CD4-positive, alpha-beta T cell treated with Interleukin-6 for 4 hours (primary cell): Measurements from ENCODE around the gene ABCC2.

Source experiments
- DNase-seq: peaks from one replicate; pipeline ENCODE4 v3.0.0-alpha.2; 2020; ENCODE audit warnings: mixed read lengths

Gene ABCC2

GRCh38 chr10:99775850-99776249 lies 6.6 kb upstream of the ABCC2 start:
- DNase-seq: no peak

DNA sequence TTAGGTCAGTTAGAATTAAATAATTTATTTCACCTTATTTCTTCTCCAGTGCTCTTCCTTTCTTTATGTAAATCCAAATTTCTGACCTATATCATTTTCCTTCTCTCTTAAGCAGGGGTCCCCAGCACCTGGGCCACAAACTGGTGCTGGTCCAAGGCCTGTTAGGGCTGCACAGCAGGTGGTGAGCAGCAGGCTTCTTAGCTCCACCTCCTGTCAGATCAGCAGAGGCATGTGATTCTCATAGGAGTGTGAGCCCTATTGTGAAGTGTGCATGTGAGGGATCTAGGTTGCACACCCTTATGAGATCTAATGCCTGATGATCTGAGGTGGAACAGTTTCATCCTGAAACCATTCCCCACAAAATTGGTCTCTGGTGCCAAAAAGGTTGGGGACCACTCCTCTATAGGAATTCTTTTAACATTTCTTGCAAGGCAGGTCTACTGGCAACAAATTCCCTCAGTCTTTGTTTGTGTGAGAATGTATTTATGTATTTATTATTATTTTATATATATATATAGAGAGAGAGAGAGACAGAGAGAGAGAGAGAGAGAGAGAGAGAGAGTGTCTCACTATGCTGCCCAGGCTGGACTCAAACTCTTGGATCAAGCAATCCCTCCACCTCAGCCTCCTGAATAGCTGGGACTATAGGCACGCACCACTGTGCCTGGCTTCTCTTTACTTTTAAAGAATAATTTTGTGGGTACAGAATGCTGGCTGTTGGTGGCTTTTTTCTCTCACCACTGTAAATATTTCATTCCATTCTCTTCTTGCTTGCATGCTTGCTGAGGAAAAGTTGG lies 4.3 kb upstream of the ABCC2 start:
- no peak for DNase-seq

DNA sequence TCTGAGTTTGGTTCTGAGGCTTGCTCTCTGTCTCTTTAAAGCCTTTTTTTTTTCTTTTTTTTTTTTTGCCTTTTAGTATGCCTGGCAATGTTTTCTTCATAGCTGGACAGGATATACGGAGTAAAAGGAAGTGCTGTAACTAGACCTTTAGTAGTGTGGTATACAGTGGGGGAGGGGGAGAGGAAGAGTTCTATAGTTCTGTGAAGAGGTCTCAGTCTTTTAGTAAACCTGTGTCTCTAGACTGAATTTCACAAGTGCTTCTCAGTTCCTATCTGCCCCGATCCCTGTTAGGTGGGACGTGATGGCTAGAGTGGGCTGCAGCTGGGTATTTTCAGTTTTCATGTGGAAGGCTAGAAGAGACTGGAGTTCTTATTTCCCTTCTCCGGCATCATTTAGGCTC lies 3.1 kb upstream of the ABCC2 start:
- DNase-seq: no peak

GRCh38 chr10:99781734-99782429 lies 558 bp upstream of the ABCC2 start:
- DNase-seq: no peak

GRCh38 chr10:99784016-99784726 lies 1.7 kb downstream of the ABCC2 start:
- no peak for DNase-seq

DNA sequence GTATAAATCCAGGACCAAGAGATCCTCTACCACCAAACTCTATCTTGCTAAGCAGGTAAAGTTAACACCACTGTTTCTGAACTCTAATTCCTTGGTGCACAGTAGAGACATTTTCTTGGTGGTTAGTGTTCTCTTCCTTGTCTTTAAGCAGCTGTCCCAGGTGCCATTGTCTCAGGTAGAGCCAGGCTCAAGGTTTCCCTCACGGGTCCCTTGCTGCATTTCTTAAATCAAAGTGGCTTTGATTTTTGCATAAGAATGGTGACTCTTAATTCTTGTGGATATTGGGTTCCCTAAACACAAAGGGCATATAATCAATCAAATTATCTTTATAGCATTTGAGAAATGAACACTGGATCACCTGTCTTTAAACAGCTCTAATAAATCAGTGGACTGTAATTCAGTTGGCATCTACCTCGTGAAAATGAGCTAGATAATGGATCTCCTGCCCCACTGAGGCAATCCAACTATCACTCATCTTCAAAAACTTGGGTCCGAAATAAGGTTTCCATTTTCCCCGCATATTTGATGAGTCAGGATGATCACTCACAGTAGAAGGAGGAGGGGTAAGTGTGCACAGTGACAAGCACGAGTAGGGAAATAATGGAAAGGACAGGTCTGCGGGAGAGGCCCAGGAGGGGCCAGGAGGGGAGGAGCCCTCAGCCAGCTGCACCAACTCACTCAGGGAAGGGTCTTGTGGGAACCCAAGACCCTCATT lies 2.4 kb downstream of the ABCC2 start:
- no peak for DNase-seq

DNA sequence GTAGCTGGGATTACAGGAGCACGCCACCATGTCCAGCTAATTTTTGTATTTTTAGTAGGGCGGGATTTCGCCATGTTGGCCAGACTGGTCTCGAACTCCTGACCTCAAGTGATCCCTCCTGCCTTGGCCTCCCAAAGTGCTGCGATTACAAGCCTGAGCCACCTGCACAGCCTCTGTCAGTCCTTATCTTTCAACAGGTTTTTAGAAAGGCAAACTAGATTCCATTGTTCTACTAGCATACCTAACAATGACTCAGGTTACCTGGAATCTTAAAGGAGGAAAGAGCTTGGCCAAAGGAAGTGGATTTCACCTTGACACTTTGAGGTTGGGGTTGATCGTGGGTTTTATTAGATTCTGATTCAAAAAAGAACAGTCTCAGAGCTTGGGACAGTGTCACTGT lies 3.2 kb downstream of the ABCC2 start:
- no peak for DNase-seq

- DNase-seq: no peak
Measured at GRCh38 chr10:99787311-99787710, 4.9 kb downstream of the ABCC2 start.

DNA sequence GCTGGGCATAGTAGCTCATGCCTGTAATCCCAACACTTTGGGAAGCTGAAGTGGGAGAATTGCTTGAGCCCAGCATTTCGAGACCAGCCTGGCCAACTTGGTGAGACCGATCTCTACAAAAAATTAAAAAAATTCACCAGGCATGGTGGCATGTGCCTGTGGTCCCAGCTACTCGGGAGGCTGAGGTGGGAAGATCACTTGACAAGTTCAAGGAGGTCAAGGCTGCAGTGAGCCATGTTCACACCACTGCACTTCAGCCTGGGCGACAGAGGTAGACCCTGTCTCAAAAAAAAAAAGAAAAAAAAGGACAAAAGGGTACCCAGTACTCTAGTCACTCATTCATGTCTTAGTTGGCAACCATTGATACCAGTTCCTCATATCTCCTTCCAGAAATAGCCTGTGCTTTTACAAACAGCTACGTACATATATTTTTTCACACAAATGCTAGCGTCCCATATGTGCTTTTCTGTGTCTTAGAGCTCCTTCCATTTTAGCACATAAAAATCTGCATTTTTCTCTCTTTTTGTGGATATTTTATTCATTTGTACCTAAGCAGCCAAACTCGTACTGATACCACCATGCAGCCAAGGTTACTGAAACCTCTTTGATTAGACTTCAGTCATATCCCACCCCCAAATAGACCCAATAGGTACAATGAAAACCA lies 5.5 kb downstream of the ABCC2 start:
- DNase-seq: no peak

DNA sequence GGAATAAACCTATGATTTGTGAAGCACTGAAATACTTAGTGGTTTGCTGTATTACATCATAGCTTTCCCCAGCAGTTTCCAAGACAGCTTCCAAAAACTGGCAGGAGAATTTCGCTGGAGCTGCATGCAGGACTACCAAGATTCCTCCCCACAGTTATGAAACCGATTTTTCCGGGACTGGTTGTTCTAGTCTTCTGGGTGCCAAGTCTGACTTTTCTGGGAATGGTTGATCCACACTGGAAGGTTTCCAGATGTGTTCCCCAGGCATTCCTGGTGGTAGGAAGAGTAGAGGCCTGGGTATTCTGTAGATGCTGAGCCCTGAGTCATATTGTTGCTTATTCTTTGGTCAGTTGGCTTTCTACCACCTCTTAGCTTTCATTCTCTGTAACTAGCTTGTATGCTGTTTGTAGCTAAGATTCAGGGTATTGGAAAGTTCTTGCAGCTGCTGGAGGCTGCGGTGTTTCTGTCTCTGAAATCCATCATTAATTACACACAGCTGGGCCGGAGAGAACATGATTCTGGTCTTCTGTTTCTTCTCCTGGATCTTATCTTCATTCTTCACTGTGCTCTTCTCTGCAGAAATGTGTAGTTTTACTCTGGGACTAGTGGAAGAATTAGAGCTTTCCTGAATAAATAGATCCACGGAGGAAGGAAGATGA lies 6.3 kb downstream of the ABCC2 start:
- DNase-seq: no peak

DNA sequence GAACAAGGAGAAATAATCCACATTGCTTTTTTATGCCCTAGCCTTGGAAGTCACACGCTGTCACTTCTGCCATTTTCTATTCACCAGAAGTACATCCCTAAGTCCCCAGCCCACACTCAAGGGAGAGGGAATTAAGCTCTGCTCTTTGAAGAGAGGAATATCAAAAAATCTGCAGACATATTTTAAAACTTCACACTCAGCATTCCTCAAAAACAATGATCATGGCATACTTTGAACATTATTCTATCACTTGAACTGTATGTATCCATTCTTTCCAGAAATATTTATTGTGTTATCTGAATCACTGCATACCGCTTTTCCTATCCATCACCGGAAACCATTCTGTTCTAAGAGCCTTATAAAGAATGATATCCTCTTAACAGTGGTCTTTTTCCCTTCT lies 9.4 kb downstream of the ABCC2 start:
- no peak for DNase-seq

DNA sequence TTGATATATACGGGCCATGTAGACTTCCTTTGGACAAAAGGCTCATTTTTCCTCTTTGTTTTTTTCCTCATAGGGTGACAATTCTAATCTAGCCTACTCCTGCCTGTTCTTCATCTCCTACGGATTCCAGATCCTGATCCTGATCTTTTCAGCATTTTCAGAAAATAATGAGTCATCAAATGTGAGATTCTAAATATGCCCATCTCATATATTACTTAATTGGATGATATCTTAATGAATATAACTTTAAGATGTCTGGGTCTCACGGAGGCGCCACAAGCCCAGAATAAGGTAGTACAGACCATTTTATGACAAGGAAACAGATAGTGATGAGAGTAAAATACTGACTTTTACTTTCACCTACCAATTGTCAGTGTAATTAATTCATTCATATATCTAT lies 11.4 kb downstream of the ABCC2 start:
- no peak for DNase-seq

- DNase-seq: no peak
Measured at GRCh38 chr10:99796928-99797327, 14.5 kb downstream of the ABCC2 start.

GRCh38 chr10:99798031-99798430 lies 15.6 kb downstream of the ABCC2 start:
- no peak for DNase-seq

DNA sequence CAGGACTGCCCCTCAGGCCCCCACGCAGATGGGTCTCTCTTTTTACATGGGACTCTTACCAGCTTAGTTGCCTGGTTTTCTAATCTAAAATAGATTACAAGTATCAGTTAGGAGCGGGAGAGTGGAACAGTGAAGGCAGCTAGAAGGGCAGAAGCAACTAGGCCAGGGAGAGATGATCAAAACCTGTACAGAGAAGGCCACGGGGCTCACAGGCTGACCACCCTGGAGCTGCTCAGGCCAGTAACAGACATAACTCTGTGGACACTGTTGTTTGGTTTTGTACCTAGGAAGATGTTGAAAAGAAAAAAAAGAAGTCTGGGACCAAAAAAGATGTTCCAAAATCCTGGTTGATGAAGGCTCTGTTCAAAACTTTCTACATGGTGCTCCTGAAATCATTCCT lies 16.5 kb downstream of the ABCC2 start:
- no peak for DNase-seq

GRCh38 chr10:99799613-99800012 lies 17.2 kb downstream of the ABCC2 start:
- DNase-seq: no peak

DNA sequence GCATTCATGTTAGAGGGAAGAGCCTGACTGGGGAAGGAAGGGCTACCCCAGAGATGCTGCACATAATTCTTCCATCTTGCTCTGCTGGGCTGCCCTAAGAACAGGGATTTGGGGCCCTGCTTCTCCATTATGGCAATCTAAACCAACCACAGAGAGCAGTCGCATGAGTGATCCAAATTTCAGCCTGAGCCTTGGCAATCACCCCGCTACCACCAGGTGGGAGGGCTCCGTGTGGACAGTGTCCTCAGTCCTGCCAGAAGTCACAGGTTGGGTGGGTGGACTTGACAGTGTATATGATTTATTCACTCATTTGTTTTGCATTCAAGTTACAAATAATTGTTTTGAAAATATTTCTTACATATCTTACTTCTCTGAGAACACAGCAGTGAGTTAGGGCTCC lies 22.0 kb downstream of the ABCC2 start:
- no peak for DNase-seq

GRCh38 chr10:99805190-99805589 lies 22.8 kb downstream of the ABCC2 start:
- no peak for DNase-seq

- DNase-seq: no peak
Measured at GRCh38 chr10:99806091-99806490, 23.7 kb downstream of the ABCC2 start.

DNA sequence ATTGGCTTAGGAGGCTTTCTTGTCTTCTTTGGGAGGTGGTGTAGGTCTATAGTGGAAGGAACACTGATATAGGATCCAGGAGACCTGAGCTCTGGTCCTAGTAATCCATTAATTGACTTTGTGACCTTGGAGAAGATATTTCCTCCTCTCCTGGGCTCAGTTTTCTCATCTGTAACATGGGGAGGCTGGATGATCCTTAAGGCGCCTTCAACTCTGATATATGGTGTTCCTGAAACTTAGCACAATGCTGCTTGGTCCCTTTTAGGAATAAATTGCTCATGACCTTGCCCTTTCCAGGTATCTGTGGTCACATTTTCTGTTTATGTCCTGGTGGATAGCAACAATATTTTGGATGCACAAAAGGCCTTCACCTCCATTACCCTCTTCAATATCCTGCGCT lies 25.3 kb downstream of the ABCC2 start:
- DNase-seq: no peak

GRCh38 chr10:99808270-99808669 lies 25.8 kb downstream of the ABCC2 start:
- DNase-seq: no peak

DNA sequence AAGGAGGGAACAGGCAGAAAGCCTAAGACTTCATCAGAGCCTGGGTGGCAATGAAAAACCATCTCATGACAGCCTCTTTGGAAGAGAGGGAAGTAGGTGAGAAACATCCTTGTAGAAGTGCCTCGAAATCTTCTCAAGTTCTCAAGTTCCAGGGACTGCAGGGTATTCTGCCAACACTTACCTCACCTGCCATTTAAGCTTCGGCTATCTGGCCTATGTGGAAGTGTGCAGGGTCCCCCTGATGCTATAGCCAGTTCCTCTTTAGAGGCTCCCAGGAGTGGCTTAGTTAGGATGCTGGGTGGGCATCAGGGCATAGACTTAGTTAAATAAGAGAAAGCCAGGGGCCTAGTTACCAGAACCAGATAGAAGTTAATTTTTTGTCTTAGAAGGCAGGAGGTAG lies 27.0 kb downstream of the ABCC2 start:
- DNase-seq: no peak
